Fibroblast of skin of left biceps (primary cell): ENCODE data around the gene VPS33B.

Experiments used
- DNase-seq, 2 experiments: peaks; one replicate each; pipeline ENCODE4 v3.0.0-alpha.2; 2013; ENCODE audit warnings: low read depth in 2 of 2

Gene VPS33B

GRCh38 chr15:90982135-90982534 lies 40.3 kb downstream of the VPS33B start:
- DNase-seq, result no peak

GRCh38 chr15:90981681-90982080 lies 40.7 kb downstream of the VPS33B start:
- DNase-seq, result no peak

GRCh38 chr15:90979582-90979981 lies 42.8 kb downstream of the VPS33B start:
- no peak for DNase-seq

GRCh38 chr15:90974216-90974615 lies 48.2 kb downstream of the VPS33B start:
- DNase-seq, result no peak

GRCh38 chr15:90972133-90972532 lies 50.3 kb downstream of the VPS33B start:
- DNase-seq, result no peak

- no peak for DNase-seq
These were observed 52.1 kb downstream of the VPS33B start for GRCh38 chr15:90970274-90970673.

GRCh38 chr15:90968434-90968833 lies 54.0 kb downstream of the VPS33B start:
- DNase-seq, result no peak

GRCh38 chr15:90967206-90967605 lies 55.2 kb downstream of the VPS33B start:
- DNase-seq, result no peak

- no peak for DNase-seq
These were observed 56.1 kb downstream of the VPS33B start for GRCh38 chr15:90966262-90966661.

GRCh38 chr15:90962021-90962420 lies 60.4 kb downstream of the VPS33B start:
- DNase-seq, result no peak

GRCh38 chr15:90960298-90961091 lies 61.9 kb downstream of the VPS33B start:
- no peak for DNase-seq

- no peak for DNase-seq
These were observed 62.5 kb downstream of the VPS33B start for GRCh38 chr15:90959894-90960293.

GRCh38 chr15:90959028-90959595 lies 63.3 kb downstream of the VPS33B start:
- DNase-seq, result no peak

- no peak for DNase-seq
These were observed 64.6 kb downstream of the VPS33B start for GRCh38 chr15:90957791-90958190.

GRCh38 chr15:90957031-90957790 lies 65.2 kb downstream of the VPS33B start:
- DNase-seq, result no peak

GRCh38 chr15:90956274-90957030 lies 65.9 kb downstream of the VPS33B start:
- peak in 1 of 2 experiments; percentile 20 for DNase-seq

GRCh38 chr15:90955624-90956273 lies 66.6 kb downstream of the VPS33B start:
- no peak for DNase-seq

GRCh38 chr15:90954712-90955623 lies 67.4 kb downstream of the VPS33B start, which contains the start of gene RCCD1:
RCCD1 (plus strand) TSS chr15:90954884; CDS start chr15:90956735, 1,851 bp downstream.
- peak; percentile 80 to 81 for DNase-seq

- no peak for DNase-seq
These were observed 68.3 kb downstream of the VPS33B start for GRCh38 chr15:90953947-90954711.
